Activated CD8-positive, alpha-beta memory T cell treated with anti-CD3 and anti-CD28 coated beads, Interleukin-2, amount 10 ng/mL, durations not matched to agents 7 days and 5 days (primary cell): Measurements from ENCODE around the gene MYO19. TPM values are rescaled to one million over a fixed set of nuclear protein-coding genes. Genes with fewer than 3 reads are reported as not detected.

Experiments used
- ATAC-seq: fragments of 150-1000 bp; cut with Tn5 transposase; one replicate; pipeline ENCODE4 v1.10.0; 2021; ENCODE audit warnings: moderate library complexity
- CTCF ChIA-PET: fragments of 350-600 bp; sonication (Branson Sonifier 250); formaldehyde crosslinking; loops from one replicate; lab custom pipeline; 2021; ENCODE audit warnings: antibody characterized with exemption; lab: Charles Lee
- DNase-seq: peaks from one replicate; pipeline ENCODE4 v3.0.0-alpha.2; 2020
- H3K27ac Mint-ChIP-seq: one replicate; pipeline ENCODE4 v1.8.0; 2021; ENCODE audit warnings: mild to moderate bottlenecking, mixed read lengths
- H3K27me3 Mint-ChIP-seq: one replicate; pipeline ENCODE4 v1.8.0; 2021; ENCODE audit warnings: mixed read lengths
- H3K36me3 Mint-ChIP-seq: one replicate; pipeline ENCODE4 v1.8.0; 2021; ENCODE audit warnings: mild to moderate bottlenecking, mixed read lengths
- H3K4me1 Mint-ChIP-seq: one replicate; pipeline ENCODE4 v1.8.0; 2021; ENCODE audit warnings: mixed read lengths
- H3K4me3 Mint-ChIP-seq: one replicate; pipeline ENCODE4 v1.8.0; 2021; ENCODE audit warnings: mild to moderate bottlenecking, moderate library complexity, mixed read lengths
- H3K9me3 Mint-ChIP-seq: one replicate; pipeline ENCODE4 v1.8.0; 2022; ENCODE audit warnings: low read depth, mixed read lengths
- total RNA-seq, 2 experiments: library from RNA; stranded (reverse); gene quantifications; one replicate each; pipeline ENCODE4 v1.2.3, GENCODE V29; 2021

Gene MYO19
- total RNA-seq, 2 experiments from 2014 or later = 140 to 161 TPM

GRCh38 chr17:36505171-36505570 is 29.5 kb downstream of the MYO19 start:
- CTCF ChIA-PET = no interaction called here
- Mint-ChIP-seq H3K27ac (no peak overlapping the region), H3K27me3 (no peaks in the 10 kb centered on the region), H3K36me3 (peaks cover 25% of the 10 kb centered on the region), H3K4me3 (no peak overlapping the region), H3K9me3 (no peaks in the 10 kb centered on the region), H3K4me1 (peaks cover 4% of the 10 kb centered on the region)
- ATAC-seq (no peak), DNase-seq (no peak)

- Mint-ChIP-seq H3K9me3 (no peaks in the 10 kb centered on the region), H3K27ac (no peak overlapping the region), H3K27me3 (no peaks in the 10 kb centered on the region), H3K36me3 (peaks cover 24% of the 10 kb centered on the region), H3K4me3 (no peak overlapping the region), H3K4me1 (peaks cover 4% of the 10 kb centered on the region)
- no peak for ATAC-seq
- DNase-seq = no peak
- CTCF ChIA-PET = no interaction called here
Measured at GRCh38 chr17:36504156-36504545, 30.5 kb downstream of the MYO19 start.

GRCh38 chr17:36503456-36504155 is 31.1 kb downstream of the MYO19 start:
- Mint-ChIP-seq H3K36me3 (peaks cover 24% of the 10 kb centered on the region), H3K4me1 (peaks cover 4% of the 10 kb centered on the region), H3K27ac (no peak overlapping the region), H3K4me3 (no peak overlapping the region), H3K27me3 (no peaks in the 10 kb centered on the region), H3K9me3 (no peaks in the 10 kb centered on the region)
- CTCF ChIA-PET = no interaction called here
- DNase-seq = no peak
- no peak for ATAC-seq

- peaks cover 4% of the 10 kb centered on the region for H3K4me1 Mint-ChIP-seq
- DNase-seq (no peak), ATAC-seq (no peak)
- CTCF ChIA-PET = no interaction called here
- H3K27me3 Mint-ChIP-seq = no peaks in the 10 kb centered on the region
- no peak overlapping the region for H3K27ac Mint-ChIP-seq
- no peak overlapping the region for H3K4me3 Mint-ChIP-seq
- H3K36me3 Mint-ChIP-seq = peaks cover 28% of the 10 kb centered on the region
- no peaks in the 10 kb centered on the region for H3K9me3 Mint-ChIP-seq
Measured at GRCh38 chr17:36501963-36502362, 32.7 kb downstream of the MYO19 start.

GRCh38 chr17:36501351-36501750 is 33.3 kb downstream of the MYO19 start:
- CTCF ChIA-PET = interaction anchor here (1.4 kb wide), 1 partner anchor 18 kb away, joined by 5 read pairs; no protein-coding TSS in a partner anchor
- H3K9me3 Mint-ChIP-seq = no peaks in the 10 kb centered on the region
- H3K27me3 Mint-ChIP-seq = no peaks in the 10 kb centered on the region
- ATAC-seq (no peak), DNase-seq (no peak)
- H3K4me1 Mint-ChIP-seq = peaks cover 4% of the 10 kb centered on the region
- peaks cover 28% of the 10 kb centered on the region for H3K36me3 Mint-ChIP-seq
- H3K27ac Mint-ChIP-seq = no peak overlapping the region
- H3K4me3 Mint-ChIP-seq = no peak overlapping the region

GRCh38 chr17:36500745-36501225 is 33.9 kb downstream of the MYO19 start:
- no peak overlapping the region for H3K27ac Mint-ChIP-seq
- no peak for DNase-seq
- no peaks in the 10 kb centered on the region for H3K27me3 Mint-ChIP-seq
- no peak for ATAC-seq
- CTCF ChIA-PET = interaction anchor here (1.4 kb wide), 1 partner anchor 18 kb away, joined by 5 read pairs; no protein-coding TSS in a partner anchor
- H3K9me3 Mint-ChIP-seq = no peaks in the 10 kb centered on the region
- peaks cover 4% of the 10 kb centered on the region for H3K4me1 Mint-ChIP-seq
- no peak overlapping the region for H3K4me3 Mint-ChIP-seq
- H3K36me3 Mint-ChIP-seq = peaks cover 32% of the 10 kb centered on the region

- H3K4me1 Mint-ChIP-seq = peaks cover 4% of the 10 kb centered on the region
- no peaks in the 10 kb centered on the region for H3K27me3 Mint-ChIP-seq
- DNase-seq = no peak
- H3K36me3 Mint-ChIP-seq = peaks cover 39% of the 10 kb centered on the region
- H3K27ac Mint-ChIP-seq = no peak overlapping the region
- H3K4me3 Mint-ChIP-seq = no peak overlapping the region
- no peaks in the 10 kb centered on the region for H3K9me3 Mint-ChIP-seq
- CTCF ChIA-PET = interaction anchor here (1.6 kb wide), 1 partner anchor 16 kb away, joined by 6 read pairs; no protein-coding TSS in a partner anchor
- no peak for ATAC-seq
Measured at GRCh38 chr17:36498560-36499300, 35.9 kb downstream of the MYO19 start.

GRCh38 chr17:36498155-36498554 is 36.5 kb downstream of the MYO19 start:
- H3K27me3 Mint-ChIP-seq = no peaks in the 10 kb centered on the region
- H3K27ac Mint-ChIP-seq = no peak overlapping the region
- no peaks in the 10 kb centered on the region for H3K9me3 Mint-ChIP-seq
- no peak for DNase-seq
- CTCF ChIA-PET = interaction anchor here (1.6 kb wide), 1 partner anchor 15 kb away, joined by 6 read pairs; no protein-coding TSS in a partner anchor
- no peaks in the 10 kb centered on the region for H3K4me1 Mint-ChIP-seq
- no peak for ATAC-seq
- no peak overlapping the region for H3K4me3 Mint-ChIP-seq
- H3K36me3 Mint-ChIP-seq = peaks cover 37% of the 10 kb centered on the region

GRCh38 chr17:36496018-36496789 is 38.5 kb downstream of the MYO19 start:
- Mint-ChIP-seq H3K9me3 (no peaks in the 10 kb centered on the region), H3K27ac (no peak overlapping the region), H3K36me3 (peaks cover 43% of the 10 kb centered on the region), H3K27me3 (no peaks in the 10 kb centered on the region), H3K4me1 (no peaks in the 10 kb centered on the region), H3K4me3 (no peak overlapping the region)
- CTCF ChIA-PET = no interaction called here
- DNase-seq = no peak
- no peak for ATAC-seq

GRCh38 chr17:36495076-36495578 is 39.5 kb downstream of the MYO19 start:
- H3K36me3 Mint-ChIP-seq = peaks cover 45% of the 10 kb centered on the region
- CTCF ChIA-PET = interaction anchor here (1.9 kb wide), 1 partner anchor 10 kb away, joined by 6 read pairs; no protein-coding TSS in a partner anchor
- H3K27me3 Mint-ChIP-seq = no peaks in the 10 kb centered on the region
- H3K4me1 Mint-ChIP-seq = peaks cover 2% of the 10 kb centered on the region
- no peaks in the 10 kb centered on the region for H3K9me3 Mint-ChIP-seq
- no peak overlapping the region for H3K4me3 Mint-ChIP-seq
- DNase-seq (no peak), ATAC-seq (no peak)
- no peak overlapping the region for H3K27ac Mint-ChIP-seq

- CTCF ChIA-PET = interaction anchor here (1.9 kb wide), 1 partner anchor 9 kb away, joined by 6 read pairs; no protein-coding TSS in a partner anchor
- H3K36me3 Mint-ChIP-seq = peaks cover 49% of the 10 kb centered on the region
- no peak overlapping the region for H3K27ac Mint-ChIP-seq
- no peaks in the 10 kb centered on the region for H3K27me3 Mint-ChIP-seq
- H3K4me1 Mint-ChIP-seq = peaks cover 6% of the 10 kb centered on the region
- H3K9me3 Mint-ChIP-seq = no peaks in the 10 kb centered on the region
- H3K4me3 Mint-ChIP-seq = no peak overlapping the region
- no peak for DNase-seq
- ATAC-seq = no peak
Measured at GRCh38 chr17:36494674-36495073, 40.0 kb downstream of the MYO19 start.

GRCh38 chr17:36493956-36494355 is 40.7 kb downstream of the MYO19 start:
- no peak overlapping the region for H3K27ac Mint-ChIP-seq
- H3K4me1 Mint-ChIP-seq = peaks cover 10% of the 10 kb centered on the region
- H3K27me3 Mint-ChIP-seq = no peaks in the 10 kb centered on the region
- DNase-seq = no peak
- no peak overlapping the region for H3K4me3 Mint-ChIP-seq
- H3K9me3 Mint-ChIP-seq = no peaks in the 10 kb centered on the region
- H3K36me3 Mint-ChIP-seq = peaks cover 53% of the 10 kb centered on the region
- CTCF ChIA-PET = interaction anchor here (0.7 to 1.9 kb wide), 2 partner anchors 9 to 11 kb away, joined by 3 to 6 read pairs; no protein-coding TSS in a partner anchor
- ATAC-seq = no peak
